Measurements from ENCODE around the gene EHBP1L1.

Gene EHBP1L1

DNA sequence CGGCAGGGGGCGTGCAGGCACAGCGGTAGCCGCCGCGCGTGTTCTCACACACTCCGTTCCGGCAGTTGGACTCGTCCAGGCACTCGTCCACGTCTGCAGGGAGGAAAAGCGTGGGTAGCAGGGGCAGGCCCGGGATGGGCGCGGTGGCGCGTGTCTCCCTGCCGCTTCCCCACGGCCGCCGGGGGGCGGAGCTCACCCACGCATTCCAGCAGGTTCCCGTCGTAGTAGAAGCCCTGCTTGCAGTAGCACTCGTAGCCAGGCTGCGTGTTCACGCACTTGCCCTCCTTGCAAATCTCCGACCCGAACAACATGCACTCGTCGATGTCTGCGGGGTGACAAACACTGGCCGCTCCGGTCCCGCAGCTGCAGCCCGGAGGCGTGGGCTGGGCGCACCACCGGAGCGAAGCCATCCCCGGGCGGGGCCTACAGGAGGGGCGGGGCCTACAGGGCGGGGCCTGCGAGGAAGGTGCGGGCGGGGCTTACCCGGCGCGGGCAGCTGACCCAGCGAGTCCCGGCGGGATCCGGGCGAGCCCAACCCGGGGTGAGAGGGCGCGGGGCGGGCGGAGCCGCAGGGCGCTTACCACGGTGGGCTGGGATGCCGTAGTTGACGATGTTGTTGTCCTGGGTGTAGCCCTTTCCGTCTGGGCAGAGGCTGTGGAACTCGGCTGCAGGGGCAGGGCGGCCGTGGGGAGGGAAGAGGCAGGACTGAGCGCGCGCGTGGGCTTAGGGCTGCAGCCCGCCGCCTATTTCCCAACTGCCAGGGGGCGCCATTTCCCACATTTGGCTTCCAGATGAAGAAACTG is 35.4 kb upstream of the EHBP1L1 start:
- TF ChIP-seq, protein P1, sequence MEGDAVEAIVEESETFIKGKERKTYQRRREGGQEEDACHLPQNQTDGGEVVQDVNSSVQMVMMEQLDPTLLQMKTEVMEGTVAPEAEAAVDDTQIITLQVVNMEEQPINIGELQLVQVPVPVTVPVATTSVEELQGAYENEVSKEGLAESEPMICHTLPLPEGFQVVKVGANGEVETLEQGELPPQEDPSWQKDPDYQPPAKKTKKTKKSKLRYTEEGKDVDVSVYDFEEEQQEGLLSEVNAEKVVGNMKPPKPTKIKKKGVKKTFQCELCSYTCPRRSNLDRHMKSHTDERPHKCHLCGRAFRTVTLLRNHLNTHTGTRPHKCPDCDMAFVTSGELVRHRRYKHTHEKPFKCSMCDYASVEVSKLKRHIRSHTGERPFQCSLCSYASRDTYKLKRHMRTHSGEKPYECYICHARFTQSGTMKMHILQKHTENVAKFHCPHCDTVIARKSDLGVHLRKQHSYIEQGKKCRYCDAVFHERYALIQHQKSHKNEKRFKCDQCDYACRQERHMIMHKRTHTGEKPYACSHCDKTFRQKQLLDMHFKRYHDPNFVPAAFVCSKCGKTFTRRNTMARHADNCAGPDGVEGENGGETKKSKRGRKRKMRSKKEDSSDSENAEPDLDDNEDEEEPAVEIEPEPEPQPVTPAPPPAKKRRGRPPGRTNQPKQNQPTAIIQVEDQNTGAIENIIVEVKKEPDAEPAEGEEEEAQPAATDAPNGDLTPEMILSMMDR (IDR thresholded peaks at IDR 0.05; ENCODE audit: extremely low read depth, missing control alignments) = peak; percentile 73
- DNase-seq (ENCODE audit: low spot score) = peak; percentile 100

DNA sequence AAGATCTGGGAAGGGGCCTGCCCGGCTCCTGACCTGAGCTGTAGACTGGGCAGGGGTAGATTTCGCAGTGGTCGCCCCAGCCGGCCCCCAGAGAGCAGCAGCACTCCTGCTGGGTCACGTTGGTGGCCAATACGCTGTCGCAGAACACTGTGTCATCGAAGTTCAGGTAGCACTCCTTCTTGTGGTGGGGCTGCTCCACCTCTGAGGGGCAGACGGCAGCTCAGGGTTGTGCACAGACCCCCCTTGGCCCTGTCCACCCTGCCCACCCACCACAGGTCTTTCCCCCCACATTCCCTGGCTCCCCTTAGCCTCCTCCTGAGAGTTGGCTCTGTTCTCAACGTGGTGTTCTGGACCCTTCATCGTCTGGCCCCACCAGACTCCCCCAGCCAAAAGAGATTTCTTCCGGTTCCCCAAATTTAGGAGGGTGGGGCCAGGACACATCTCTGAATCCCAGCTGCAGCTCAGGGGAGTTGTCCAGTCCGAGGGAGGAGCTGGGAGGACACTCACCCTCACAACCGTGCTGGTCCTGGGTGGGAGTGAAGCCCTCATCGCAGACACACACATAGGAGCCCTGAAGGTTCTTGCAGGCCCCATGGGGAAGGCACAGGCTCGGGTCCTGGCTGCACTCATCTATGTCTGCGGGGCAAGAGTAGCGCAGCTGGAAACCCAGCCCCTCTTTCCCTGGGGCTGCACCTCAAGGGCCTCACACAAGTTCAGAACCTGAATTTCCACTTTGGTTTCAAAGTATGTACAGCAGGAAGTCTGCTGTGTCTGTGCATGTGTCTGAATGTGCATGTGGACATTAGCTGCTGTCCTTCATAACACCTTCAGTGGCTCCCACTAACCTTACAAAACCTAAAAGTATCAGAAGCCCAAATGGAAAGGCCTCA is 34.5 kb upstream of the EHBP1L1 start:
- DNase-seq (ENCODE audit: low spot score) = no peak
- TF ChIP-seq, protein P1 (IDR thresholded peaks at IDR 0.05; ENCODE audit: extremely low read depth, missing control alignments) = no peak

GRCh38 chr11:65542738-65543390 is 33.0 kb upstream of the EHBP1L1 start:
- no peak for DNase-seq (ENCODE audit: low spot score)
- TF ChIP-seq, protein P1 (IDR thresholded peaks at IDR 0.05; ENCODE audit: extremely low read depth, missing control alignments) = no peak

GRCh38 chr11:65545853-65546216 is 30.0 kb upstream of the EHBP1L1 start:
- TF ChIP-seq, protein P1 (IDR thresholded peaks at IDR 0.05; ENCODE audit: extremely low read depth, missing control alignments) = no peak

GRCh38 chr11:65546217-65546958 is 29.5 kb upstream of the EHBP1L1 start:
- DNase-seq (ENCODE audit: low spot score) = peak; percentile 99

More at GRCh38 chr11:65545853-65546216, 30.0 kb upstream of the EHBP1L1 start:
- DNase-seq (ENCODE audit: low spot score) = no peak

GRCh38 chr11:65547446-65548125 is 28.3 kb upstream of the EHBP1L1 start:
- TF ChIP-seq, protein P1 (IDR thresholded peaks at IDR 0.05; ENCODE audit: extremely low read depth, missing control alignments) = no peak

More at GRCh38 chr11:65546217-65546958, 29.5 kb upstream of the EHBP1L1 start:
- TF ChIP-seq, protein P1 (IDR thresholded peaks at IDR 0.05; ENCODE audit: extremely low read depth, missing control alignments) = no peak

More at GRCh38 chr11:65547446-65548125, 28.3 kb upstream of the EHBP1L1 start:
- no peak for DNase-seq (ENCODE audit: low spot score)
